Esophagus mucosa (tissue), 1 donor: ENCODE data around the gene RFX7. TPM values are rescaled to one million over a fixed set of nuclear protein-coding genes. Genes with fewer than 3 reads are reported as not detected.
A peak's percentile ranks its signal among the peaks of the same experiment; 100 is the strongest.
"Not testable (repeated sequence)": the region's sequence is repeated elsewhere in the genome, so short reads cannot be mapped to it uniquely, and the experiment has no call there.

Source experiments
- ATAC-seq: fragments of 200-7000 bp; cut with Tn5 transposase; one replicate; pipeline ENCODE4 v1.9.1; 2020
- total RNA-seq: library from RNA; stranded (reverse); gene quantifications from one replicate; pipeline ENCODE4 v1.2.4, GENCODE V29; 2023
- donor health status: DM: yes; HTN: yes; CAD: no.

Gene RFX7
- total RNA-seq, 1 donor from 2014 or later, result 15.1 TPM

DNA sequence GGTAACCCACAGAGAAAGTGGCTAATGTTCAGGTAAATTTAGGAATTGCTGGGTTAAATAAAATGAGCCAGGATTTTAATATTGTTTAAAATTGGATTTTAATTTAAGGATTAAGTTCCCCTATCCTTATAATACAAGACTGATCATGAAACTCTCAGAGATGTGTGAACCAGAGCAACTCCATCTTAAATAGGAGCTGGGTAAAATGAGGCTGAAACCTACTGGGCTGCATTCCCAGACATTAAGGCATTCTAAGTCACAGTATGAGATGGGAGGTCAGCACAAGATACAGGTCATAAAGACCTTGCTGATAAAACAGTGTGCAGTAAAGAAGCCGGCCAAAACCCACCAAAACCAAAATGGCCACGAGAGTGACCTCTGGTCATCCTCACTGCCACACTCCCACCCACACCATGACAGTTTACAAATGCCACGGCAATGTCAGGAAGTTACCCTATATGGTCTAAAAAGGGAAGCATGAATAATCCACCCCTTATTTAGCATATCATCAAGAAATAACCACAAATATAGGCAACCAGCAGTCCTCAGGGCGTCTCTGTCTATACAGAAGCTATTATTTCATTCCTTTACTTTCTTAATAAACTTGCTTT is 40.3 kb downstream of the RFX7 start:
- ATAC-seq, result not testable (repeated sequence)

DNA sequence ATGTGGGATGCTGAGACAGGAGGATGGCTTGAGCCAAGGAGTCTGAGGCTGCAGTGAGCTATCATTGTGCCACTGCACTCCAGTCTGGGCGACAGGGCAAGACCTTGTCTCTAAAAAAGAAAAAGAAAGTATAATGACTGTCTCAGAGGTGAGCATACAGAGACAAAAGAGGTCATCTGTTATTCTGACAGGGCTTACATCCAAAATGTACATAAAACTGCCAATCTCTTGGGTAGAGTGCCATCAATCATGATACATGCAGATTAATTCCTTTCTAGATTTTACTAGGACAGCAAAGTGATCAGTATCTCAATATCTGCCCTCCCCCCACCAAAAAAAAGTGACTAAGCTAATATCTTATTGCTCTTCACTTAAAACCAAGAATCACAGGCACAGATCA is 41.0 kb downstream of the RFX7 start:
- ATAC-seq, result no peak

DNA sequence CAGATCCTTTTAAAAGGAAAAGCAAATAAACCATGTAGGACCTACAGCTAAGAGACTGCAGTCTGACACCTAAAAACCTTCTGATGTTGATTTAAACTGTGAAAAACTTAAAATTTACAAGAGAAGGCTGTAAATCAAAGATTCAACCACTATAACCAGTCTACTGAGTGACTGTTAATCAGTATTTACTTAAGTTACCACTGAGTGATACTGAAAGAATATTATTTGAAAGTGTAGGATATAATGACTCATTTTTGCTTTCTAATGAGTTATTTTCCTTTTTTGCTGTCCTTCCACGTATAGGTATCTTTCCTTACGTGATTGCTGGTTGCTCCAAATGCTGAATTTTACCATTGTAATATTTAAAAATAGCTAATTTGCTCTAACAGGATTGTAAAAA is 44.6 kb downstream of the RFX7 start:
- ATAC-seq, result no peak

DNA sequence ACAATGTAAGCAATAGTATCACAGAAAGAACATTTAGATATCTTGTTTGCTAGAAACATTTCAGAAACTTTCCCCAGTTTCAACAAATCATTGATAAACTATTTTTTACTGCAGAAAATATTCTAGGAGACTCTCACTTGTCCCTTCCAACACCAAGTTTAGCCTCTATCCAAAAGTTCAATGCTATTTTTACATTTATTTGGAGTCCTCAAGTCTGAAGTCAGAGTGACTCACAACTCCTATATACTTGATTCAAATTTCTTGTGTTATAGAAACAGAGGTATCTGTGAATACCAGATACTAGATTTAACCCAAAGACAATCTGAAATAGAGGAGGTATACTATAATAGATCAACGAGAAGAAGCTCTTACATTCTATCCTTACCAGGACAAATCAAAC is 49.6 kb downstream of the RFX7 start:
- no peak for ATAC-seq

DNA sequence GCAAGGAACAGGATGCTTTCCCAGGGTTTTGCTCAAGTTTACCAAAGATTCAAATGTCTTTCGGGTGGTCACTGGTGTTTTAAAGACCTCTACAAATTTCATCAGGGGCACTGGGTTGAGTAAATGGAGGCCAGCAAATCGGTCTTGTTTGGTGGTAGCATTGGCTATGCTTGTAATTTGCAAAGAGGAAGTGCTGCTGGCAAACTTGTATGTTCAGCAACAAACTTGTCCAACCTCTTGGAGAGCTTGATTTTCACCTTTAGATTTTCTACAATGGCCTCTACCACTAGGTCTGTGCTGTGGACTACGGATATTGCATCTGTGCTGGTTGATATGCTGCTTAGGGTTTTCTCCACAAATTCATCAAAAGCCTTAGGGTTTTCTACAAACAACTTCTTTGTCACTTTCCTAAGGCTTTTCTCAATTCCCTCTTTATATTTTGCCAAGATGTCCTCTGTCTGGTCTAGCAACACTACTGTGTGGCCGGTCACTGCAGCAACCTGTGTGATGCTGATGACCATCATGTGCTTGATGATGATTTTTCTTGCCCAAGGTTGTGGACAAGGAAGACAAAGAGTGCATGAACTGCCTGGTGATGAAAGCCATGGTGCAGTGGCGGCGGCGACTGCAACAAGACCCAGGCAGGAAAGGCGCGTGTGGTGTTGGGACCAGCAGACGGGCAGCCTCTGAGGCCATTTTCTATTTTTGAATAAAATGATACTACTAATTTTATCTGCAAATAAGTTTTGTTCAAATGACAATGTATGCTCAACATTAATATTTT is 50.8 kb downstream of the RFX7 start:
- no peak for ATAC-seq

DNA sequence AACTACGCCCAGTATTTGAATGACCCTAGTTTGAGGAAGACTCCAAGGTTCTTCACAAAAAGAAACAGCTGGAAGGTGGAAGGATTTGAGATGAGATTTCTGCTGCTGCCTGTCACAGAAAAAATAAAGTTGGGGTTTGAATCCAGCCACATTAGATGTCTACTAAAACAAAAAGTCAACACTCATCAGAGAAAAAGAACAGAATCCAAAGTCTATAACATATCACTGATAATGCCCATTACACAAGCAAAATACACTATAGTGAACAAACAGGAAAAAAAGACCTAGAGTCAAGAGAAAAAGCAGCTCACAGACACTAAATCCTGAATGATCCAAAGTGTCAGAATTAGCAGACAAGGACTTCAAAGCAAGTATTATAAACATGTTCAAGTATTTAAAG is 56.0 kb downstream of the RFX7 start:
- ATAC-seq, result no peak

DNA sequence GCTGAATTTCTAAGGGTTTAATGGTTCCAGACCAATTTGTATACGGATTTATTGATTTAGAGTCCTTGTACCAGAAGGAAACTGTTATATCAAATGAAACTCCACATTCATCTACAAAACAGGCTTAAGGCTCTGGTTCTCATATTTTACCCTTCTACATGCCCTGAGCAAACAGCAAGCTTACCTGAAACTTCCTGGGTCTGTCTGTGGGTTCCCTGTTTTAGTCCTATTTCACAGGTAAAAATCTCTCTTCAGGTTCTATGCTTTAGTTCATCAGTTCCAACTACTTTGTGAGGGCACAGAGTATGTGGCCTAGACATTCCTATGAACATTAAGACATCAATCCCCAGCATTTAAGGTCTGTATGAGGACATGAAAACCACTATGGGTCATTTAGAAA is 57.7 kb downstream of the RFX7 start:
- ATAC-seq, result no peak

DNA sequence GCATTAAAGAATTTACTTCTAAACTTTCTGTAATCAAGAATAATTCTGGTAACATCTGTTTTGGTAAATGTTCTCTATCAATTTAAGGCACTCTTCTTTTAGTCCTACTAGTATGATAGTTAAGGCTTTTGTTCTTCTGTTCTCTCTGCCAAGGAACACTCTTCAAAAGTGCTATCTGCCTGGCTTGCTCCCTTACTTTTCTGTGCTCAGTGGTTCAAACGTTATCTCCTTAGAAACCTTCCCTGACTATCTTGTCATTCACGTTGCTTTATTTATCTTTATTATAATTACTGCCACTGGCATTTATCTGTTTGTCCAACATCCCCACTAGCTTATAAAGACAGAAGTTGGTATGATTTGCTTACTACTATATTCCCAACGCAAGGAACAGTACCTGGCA is 59.2 kb downstream of the RFX7 start:
- no peak for ATAC-seq

DNA sequence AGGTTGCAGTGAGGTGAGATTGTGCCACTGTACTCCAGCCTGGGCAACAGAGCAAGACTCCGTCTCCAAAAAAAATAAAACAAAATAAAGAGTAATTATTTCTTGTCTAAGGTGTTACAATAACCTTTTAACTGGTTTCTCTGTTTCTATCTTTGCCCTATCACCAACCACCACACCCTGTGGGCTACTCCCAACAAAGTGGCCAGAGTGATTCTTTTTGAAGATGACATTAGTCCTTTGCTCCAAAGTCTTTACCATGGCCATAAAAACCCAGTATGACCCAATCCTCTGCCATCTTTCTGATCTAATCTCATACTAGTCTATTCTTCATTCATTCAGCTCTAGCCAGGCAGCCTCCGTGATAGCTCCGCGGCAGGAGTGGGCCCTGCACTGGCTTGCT is 62.8 kb downstream of the RFX7 start:
- no peak for ATAC-seq

DNA sequence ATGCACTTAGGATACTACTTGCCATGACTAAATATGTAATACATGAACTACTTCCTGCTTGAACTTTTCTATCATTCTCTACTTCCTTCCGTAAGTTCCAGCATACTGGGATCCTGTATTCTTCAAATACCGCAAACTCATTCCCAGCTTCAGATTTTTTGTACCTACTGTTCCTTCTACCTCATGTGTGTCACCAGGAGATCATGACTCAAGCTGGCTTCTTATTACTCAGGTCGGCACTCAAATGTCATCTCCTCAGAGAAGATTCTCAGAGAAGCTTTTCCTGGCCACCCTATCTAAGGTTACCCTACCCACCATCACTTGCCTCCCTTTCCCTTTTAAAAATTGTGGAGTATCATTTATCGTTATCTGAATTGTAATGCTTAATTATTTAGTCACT is 66.7 kb downstream of the RFX7 start:
- peak; percentile 39 for ATAC-seq

DNA sequence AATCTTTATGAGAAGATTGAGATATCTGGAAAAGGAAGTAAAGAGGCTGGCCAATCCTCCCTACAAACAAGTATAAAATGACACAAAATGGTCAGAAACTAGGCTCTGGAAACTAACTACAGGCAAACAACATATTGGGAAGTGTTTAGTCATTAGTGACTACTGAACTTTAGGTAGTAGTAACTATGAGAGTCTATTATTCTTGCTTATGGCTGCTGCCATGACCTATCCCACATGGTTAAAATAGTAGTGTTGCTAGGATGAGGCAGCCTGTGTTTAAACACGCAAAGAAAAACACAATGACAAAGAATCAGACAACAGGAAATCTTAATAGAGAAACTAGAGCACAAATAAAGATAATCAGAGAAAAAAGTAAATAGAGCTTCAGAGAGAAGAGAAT is 67.9 kb downstream of the RFX7 start:
- no peak for ATAC-seq

DNA sequence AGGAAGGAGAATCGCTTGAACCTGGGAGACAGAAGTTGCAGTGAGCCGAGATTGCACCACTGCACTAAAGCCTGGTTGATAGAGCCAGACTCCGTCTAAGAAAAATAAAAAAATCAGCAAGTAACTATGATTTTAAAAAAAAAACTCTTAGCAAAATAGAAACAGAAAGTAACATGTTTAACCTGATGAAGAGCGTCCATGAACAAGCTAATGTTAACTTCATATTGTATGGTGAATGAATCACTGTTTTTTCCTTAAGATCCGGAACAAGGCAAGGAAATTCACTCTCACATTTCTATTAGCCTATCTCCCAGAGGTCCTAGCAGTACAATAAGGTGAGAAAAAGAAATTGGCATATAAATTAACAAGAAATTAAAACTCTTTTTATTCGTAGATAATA is 69.0 kb downstream of the RFX7 start:
- no peak for ATAC-seq

DNA sequence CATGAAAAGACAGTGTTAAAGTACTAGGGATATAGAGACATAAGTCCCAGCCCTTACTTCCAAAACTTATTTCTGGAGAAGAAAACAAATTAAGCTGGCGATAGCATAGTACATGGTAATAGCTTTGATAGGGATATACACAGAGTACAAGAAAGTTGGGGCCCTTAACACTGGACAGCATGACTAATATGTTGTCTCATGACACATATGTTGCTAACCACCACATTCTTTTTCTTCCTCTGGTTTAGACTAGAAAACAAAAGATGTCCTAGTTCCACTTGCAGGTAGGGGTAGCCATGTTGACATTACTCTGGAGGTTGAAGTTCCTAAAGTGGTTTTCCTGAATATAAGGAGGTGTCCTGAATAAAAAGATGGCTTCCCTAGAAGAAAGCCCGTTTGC is 75.3 kb downstream of the RFX7 start:
- no peak for ATAC-seq

DNA sequence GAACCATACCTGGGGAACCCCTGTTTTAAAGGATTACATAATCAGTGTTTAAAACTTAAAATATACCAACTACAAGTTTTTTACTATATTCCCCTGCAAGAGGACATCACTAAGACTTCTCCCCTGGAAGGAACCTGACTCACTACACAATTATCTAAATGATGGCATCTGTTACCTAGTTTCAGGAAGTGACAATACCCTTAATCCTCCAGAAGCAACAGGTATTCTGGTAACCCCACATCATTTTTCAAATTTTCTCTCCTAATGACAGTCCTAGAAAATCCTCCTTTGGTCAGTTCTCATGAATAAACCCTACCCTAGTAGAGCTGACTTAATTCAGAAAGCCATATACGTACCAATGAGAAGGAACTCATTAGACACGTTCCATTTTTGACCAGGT is 78.4 kb downstream of the RFX7 start:
- no peak for ATAC-seq

DNA sequence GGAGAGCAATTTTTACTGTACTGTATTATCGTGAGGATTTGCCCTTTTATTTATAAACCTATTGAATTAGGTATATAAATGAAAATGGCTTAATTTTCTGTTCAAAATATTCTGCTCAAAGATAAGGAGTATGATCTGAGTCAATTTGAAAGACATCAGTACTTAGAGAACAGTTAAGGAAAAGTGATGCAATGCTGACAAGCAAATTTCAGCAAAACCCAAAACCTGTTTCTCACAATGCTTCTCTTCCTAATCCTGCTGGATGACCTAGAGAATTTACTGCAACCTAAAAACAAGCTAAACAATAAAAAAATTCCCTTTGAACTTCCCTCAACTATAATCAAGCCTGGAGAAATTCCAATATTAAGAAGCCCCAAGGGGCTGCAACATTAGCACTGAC is 82.7 kb downstream of the RFX7 start:
- peak; percentile 42 for ATAC-seq

DNA sequence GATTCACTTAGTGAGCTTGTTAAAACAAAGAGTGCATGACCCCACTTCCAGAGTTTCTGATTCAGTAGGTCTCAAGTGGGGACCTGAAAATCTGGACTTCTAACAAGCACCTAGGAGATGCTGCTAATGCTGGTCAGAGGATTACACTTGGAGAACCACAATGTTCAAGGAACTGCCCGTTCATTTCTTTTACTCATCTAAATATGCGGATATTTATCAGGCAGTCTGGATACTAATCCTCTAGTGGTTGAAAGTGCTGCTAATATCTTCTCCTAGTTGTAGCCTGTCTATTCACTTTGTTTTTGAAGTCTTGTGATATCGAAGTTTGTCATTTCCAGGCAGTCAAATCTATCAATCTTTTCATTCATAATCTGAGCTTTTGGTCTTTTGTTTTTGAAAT is 86.8 kb downstream of the RFX7 start:
- no peak for ATAC-seq

DNA sequence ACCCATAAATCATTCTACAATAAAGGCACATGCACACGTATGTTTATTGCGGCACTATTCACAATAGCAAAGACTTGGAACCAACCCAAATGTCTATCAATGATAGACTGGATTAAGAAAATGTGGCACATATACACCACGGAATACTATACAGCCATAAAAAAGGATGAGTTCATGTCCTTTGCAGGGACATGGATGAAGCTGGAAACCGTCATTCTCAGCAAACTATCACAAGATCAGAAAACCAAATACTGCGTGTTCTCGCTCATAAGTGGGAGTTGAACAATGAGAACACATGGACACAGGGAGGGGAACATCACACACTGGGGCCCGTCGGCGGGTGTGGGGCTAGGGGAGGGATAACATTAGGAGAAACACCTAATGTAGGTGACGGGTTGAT is 88.4 kb downstream of the RFX7 start:
- not testable (repeated sequence) for ATAC-seq

DNA sequence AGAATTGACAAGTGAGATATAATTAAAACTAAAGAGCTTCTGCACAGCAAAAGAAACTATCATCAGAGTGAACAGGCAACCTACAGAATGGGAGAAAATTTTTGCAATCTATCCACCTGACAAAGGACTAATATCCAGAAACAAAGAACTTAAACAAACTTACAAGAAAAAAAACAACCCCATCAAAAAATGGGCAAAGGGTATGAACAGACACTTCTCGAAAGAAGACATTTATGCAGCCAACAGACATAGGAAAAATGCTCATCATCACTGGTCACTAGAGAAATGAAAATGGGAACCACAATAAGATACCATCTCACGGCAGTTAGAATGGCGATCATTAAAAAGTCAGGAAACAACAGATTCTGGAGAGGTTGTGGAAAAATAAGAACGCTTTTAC is 88.9 kb downstream of the RFX7 start:
- ATAC-seq, result not testable (repeated sequence)

DNA sequence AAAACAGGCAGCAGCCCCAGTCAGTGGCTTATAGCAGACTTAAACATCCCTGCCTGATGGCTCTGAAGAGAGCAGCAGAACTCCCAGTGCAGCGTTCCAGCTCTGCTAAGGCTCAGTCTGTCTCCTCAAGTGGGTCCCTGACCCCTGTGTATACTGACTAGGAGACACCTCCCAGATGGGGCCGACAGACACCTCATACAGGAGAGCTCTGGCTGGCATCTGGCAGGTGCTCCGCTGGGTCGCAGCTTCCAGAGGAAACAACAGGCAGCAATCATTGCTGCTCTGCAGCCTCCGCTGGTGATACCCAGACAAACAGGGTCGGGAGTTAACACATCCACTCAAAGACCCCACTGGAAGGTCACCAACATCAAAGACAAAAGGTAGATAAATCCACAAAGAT is 93.5 kb downstream of the RFX7 start:
- ATAC-seq, result no peak

DNA sequence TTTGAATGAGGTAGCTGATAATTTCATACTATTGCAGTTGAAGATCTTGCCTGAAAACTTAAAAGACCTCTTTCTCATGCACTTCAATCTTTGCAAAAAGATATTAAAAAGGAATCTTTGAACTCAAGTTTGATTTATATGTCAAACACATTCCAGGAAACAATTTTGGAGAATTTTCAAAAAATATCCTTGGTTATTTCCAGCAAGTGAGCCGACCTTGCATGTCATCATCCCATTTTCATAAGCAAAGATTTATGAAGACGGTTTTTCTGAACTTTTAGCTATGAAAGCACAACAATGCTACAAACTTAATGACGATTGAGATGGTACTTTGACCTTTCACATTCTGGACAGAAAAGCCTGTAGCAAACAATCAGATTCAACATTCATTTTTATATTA is 95.6 kb downstream of the RFX7 start:
- ATAC-seq, result no peak

DNA sequence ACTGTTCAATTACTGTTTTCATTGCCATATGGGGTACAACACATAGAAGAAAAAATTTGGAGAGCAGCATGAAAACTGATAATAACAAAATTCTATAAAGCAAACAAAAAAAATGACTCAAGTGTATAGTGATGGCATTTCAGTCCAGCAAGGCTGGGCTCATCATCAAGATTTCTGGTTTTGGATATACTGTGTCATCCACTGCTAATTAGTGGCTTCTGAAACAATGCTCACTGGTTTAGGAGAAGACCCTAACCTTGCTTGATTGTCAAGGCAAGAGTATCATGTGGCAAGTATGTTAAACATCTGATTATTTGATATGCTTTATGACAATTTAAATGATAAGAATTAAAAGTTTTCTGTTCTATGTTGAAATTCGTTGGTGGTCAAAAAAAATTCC is 96.9 kb downstream of the RFX7 start:
- ATAC-seq, result no peak

DNA sequence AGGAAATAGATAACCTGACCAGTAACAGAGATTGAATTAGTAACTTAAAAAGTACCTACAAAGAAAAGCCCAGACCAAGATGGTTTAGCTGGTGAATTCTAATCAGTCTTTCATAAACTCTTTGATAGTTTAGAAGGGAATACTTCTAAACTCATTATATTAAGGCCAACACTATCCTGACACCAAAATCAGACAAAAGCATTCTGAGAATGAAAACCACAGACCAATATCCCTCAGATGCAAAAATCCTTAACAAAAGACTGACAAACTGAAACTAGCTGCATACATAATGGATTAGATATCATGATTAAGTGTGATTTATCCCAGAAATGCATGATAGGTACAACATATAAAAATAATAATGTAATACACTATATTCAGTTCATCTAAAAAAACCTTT is 115.6 kb downstream of the RFX7 start:
- no peak for ATAC-seq

DNA sequence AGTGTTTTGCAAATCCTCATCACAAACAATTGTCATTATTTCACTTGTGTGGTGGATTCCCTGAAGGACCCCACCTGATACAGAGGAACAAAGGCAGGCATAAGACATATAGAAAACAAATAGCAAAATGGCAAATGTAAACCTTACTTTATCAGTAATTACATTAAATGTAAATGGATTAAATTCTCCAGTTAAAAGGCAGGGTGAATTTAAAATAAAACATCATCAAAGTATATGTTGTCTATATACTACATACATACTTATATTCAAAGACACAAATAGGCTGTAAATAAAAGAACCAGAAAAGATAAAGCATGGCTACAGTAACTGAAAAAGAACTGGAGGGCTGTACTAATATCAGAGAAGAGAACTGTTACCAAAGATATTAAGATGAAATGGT is 117.3 kb downstream of the RFX7 start:
- no peak for ATAC-seq

DNA sequence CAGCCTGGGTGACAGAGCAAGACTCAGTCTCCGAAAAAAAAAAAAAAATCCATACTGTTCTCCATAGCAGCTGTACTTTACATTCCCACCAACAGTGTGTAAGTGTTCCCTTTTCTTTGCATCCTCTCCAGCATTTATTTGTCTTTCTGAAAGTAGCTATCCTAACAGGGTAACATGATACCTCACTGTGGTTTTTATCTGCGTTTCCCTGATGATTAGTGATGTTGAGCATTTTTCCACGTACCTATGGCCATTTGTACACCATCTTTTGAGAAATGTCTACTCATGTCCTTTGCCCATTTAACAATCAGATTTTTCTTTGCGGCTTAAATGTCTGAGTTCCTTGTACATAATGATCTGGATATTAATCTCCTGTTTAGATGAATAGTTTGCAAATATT is 119.3 kb downstream of the RFX7 start:
- no peak for ATAC-seq

DNA sequence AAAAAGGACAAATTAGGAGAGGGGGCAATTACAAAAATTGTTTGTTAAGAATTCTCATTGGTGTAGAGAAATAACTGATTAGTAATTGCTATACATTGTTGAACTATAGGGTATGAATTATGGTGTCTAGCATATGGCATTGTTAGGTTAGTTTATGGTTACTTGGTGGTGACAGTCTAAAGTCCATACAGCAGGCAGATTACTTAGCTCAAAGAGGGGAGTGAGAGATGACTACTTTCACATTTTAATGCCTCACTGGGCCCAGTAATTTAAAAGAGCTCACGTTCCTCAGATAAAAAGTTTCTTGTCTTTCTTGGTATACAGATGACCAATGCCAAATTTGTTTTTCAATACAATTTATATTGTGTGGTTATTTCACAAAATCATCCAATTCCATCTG is 137.8 kb downstream of the RFX7 start:
- no peak for ATAC-seq
